GM18873 (cell line): ENCODE data around the gene SP110.
"Not testable (repeated sequence)": the region's sequence is repeated elsewhere in the genome, so short reads cannot be mapped to it uniquely, and the experiment has no call there.

Experiments used
- ATAC-seq: cut with Tn5 transposase; IDR thresholded peaks from one replicate; pipeline ENCODE4 v1.9.1; 2021; ENCODE audit warnings: mild to moderate bottlenecking, moderate library complexity, moderate number of reproducible peaks; ENCODE audit not compliant: unreplicated experiment, low FRiP score

SP110 gene

DNA sequence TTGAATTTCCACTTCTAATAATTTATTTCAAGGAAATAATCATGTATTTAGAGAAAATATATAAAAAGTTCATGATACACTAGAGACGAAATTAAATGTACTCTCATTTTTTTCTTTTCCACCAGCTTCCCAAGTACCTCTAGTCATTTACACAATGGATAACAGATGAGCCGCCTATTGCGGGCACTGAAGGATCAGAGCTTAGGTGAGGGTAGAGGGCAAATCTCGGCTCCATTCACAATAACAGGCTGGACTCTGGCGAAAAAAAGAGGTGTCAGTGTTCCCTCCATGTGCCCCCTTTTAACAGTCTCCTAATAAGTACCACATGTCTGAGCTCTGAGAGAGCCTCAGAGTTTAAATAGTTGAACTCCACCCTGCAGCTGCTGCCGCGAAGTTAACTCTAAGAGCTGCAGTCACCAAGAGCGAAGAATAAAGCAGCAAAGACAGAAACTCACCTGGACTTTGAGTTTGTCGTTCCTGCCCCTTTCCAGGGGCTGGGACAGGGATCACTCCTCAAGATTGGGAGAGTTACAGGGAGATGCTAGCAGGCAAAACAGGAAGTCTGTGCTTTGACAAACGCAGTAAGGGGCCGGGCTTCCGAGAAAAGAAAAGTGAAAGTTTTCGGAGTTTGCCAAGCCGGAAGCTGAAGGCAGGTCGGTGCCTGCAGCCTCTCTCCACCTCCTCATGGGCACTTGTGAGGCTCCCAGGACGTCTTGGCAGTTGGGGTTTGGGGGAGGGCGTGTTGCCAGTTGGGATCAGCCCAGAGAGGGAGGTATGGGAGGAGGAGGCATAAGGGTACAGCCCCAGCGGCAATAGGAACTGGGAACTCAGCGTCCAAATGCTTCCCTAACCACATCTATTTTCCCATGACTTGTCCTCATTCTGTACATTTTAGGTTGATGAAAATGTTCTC lies at the start of gene SP110:
SP110 (minus strand) TSS at position 566 of the 913 bp plus-strand sequence. CDS start 3,057 bp downstream, outside the sequence.
- peak; percentile 62 for ATAC-seq

DNA sequence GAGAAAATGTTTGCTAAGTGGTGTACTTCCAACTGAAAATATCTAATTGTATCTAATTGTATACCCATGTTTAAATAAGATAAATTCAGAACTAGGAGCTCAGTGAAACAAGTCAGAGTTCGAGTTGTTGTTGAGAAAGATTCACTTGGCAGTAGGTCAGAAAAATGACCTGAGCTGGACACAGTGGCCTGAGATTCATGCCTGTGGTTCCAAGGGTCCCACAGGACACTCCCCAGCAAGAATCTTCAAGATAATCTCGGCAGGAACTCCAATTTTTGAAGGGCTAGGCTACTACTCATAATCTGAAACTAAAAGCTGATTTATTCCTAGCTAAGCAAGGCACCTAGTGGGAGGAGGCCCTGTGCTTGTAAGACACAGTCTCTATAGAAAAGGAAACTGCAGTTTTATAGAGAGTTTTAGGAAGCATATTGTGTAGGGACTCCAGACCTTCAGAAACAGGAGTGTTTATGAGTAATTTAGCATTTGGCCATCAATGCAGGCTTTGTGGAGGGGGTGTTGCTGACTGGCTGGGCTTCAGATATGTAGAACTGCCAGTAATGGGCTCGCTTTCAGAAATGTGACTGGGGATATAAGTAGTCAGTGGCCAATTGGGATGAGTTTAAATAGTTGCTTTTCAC lies 48.9 kb upstream of the SP110 start:
- peak; percentile 43 for ATAC-seq

DNA sequence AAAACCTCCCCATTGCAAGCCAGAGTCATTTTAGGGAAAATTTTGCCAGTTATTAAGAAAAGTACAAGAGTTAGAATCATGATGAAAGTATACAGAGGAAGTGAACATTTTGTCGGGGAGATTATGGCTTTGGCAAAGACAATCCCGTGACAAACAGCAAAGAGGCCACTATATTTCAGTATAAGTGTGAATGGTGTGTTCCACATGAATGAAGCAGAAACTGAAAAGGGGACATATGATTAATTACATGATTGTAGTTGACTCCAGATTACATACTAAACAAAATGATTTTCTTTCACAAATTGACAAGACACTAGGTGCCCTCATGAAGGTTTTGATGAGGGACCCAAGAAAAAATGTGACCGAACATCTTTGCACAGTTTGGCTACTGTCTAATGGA lies 47.8 kb upstream of the SP110 start:
- ATAC-seq = no peak

DNA sequence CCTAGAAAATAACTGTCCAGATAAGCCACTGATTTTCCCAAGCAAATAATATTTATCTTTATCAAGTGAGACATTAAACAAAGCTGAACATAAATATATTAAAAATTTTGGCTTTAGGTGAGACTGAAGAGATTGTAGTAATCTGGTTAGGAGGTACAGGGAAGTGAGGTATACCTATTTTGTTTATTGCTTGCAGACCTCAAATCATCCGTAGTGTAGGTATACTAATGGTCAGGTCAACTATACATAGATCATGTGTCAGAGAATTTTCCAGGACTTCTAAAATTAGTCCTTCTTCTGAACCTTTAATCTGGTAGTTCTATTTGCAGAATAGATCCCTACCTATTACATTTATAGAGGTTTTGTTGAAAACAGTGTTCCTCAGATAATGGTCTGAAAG lies 47.3 kb upstream of the SP110 start:
- ATAC-seq = no peak

DNA sequence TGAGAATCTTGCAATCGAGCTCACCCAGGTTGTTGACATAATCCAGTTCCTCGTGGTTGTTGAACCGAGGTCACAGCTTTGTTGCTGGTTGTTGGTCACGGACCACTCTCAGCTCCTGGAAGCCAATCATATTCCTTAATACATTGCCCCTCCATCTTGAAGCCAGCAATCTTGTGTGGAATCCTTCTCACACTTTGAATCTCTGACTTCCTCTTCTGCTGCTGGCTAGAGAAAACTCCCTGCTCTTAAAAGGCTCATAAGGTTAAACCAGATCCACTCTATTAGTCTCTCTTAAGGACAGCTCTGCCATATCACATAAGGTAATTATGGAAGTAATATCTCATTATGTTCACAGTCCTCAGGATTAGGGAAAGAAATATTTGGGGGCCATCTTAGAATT lies 46.9 kb upstream of the SP110 start:
- no peak for ATAC-seq

DNA sequence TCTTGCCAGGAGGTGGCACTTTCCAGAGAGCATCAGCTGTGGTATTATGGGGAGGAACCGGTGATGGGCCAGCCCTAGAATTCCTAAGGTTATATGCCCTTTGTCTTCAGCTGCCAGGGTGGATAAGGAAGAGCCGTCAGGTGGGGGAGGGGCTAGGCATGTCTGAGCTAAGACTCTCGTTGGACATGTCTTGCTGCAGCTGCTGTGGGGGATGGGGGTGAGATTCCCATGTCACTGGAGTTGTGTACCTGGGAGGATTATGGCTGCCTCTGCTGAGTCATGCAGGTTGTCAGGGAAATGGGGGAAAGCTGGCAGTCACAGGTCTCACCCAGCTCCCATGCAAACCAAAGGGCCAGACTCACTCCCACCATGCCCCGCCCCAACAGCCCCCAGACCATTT lies 45.2 kb upstream of the SP110 start:
- not testable (repeated sequence) for ATAC-seq

DNA sequence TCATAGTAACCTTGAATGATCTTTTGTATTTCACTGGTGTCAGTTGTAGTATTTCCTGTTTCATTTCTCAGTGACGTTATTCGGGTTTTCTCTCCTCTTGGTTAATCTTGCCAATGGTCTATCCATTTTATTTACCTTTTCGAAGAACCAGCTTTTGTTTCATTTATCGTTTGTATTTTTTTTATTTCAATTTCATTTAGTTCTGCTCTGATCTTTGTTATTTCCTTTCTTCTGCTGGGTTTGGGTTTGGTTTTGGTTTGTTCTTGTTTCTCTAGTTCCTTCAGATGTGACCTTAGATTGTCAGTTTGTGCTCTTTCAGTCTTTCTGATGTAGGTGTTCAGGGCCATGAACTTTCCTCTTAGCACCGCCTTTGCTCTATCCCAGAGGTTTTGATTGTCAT lies 42.5 kb upstream of the SP110 start:
- ATAC-seq = no peak

DNA sequence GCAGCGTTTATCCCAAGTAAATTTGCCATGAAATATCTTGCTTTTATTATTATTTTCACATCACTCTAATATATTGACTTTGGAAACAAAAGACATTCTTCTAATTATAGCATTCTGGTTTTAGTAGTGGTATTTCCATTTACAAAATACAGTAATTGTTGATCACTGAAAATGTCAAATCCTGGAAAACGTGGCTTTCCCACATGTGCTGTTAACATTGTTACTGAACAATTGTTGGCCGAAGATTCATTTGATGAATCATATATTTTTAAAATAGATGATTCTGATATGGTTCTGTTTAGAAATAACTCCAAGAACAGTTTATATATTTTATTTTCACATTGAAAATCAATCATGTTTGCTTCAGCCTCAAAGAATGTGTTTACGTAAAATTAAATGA lies 38.7 kb upstream of the SP110 start:
- ATAC-seq = no peak

DNA sequence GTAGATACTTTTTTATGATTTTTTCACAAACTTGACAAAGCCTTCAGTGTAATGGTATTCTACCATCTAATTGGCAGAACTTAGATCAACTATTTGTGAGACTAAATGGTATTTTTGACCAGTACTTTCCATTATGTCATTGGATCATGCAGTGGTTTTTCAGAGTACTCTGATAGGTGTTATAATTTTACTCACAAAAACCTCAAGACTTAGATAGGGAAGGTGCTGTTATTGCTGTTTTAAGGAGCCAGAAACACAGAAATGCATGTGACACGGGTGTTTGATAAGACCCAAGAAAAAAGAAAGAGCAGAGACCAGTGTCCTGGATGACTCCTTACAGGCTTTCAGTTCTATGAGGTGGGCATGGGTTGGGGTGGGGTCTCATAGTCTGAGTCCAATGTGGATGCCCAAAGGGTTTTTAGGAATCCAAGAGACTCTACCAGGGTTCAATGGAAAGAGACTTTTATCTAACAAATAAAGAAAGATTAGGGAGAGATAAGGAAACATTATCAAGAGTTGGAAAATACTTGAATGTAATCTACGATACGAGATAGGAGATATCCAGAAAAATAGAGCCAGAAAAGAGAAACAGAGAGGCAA lies 37.0 kb upstream of the SP110 start:
- ATAC-seq = no peak

DNA sequence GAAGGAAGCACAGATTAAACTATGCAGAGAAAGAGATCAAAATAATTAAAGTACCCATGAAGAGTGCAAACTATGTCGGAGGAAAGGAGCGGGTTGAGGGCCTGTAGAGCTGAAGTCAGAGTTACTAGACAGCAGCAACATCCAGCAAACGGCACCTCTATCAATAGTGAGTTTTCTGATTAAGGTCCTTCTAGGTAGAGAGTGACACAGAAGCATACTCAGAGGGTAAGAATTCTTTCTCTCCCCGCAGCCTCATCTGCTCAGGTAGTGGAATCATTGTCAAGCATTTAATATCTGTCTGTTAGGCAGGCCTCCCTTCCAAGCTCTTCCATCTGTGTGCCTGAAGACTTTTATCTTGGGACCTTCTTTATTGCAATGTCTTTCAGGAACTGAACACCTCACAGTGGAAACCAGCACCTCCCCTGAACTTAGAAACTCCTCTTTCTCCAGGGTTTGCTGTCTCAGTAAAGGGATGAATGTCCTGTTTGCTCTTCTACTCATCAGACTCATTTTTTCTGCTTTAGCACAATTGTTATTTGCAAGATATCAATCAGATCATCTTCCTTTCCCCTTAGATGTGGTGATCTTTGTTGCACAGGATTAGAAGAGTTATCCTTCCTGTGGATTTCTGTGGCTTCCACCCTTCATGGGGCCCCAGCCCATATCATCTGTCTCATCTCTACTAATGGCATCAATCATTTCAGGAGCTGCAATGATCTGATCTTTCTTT lies 34.5 kb upstream of the SP110 start:
- no peak for ATAC-seq

DNA sequence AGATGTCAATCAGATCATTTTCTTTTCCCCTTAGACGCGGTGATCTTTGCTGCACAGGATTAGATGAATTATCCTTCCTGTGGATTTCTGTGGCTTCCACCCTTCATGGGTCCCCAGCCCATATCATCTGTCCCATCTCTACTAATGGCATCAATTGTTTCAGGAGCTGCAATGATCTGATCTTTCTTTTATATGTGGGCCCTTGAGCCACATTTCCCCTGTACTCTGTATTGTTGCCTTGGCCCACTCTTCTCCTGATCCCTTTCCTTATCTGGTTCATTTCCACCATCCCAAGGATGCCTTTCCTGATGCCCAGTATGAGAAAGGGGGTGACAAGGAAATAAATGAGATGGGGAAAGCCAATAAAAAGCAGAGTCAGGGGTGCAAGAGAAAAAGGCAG lies 30.4 kb upstream of the SP110 start:
- no peak for ATAC-seq

DNA sequence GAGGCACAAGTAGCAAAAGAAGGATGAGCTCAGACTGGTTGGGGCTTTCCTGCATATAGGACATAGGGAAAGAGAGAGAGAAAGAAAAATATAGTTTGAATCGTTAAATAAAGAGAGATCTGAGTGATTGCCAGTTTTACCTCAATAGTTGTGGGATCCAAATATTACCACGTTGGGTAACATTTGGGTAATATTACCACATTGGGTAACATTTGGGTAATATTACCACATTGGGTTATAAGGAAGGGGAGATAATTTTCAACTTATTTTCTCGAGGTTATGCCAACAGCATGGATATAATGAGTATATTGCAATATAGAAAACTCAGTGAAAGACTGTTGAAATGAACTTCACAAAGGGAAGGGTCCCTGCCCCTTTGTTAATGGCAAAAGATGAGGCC lies 26.4 kb upstream of the SP110 start:
- no peak for ATAC-seq

DNA sequence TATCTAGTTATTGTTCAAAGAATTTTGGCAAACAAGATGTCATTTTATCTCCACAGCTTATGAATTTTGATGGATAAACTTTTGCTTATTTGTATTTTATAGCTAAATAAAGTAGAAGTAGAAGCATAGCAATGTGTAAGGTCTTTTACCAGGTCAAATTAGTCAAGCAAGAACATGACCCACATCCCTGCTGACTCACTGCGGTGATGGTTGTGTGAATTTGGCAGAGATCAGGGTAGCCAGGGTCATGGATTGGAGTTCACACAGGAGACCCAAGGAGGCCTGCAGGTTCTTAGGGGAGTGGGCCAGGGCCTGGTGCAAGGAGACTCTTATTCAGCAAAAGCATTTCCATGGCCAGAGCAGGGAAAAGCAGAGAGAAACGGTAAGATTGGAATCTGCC lies 24.4 kb upstream of the SP110 start:
- no peak for ATAC-seq

DNA sequence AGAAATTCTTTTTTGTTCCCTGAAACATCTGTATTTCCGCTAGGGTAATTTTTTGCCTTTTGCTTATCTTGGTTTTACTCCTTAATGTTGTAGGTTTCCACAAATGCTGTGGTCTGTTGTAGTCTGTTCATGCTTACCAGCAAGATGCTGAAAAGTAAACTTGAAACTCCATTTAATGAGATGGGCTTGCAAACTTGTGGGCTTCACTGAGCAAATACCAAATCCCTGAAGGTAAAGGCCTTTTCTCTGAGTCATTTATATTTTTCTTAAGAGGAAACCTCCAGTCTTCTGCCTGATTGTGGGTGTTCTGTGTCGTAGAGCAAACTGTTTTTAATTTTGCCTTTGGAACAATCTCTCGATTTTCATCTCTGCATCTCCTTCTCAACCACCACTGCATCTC lies 15.1 kb upstream of the SP110 start:
- no peak for ATAC-seq

DNA sequence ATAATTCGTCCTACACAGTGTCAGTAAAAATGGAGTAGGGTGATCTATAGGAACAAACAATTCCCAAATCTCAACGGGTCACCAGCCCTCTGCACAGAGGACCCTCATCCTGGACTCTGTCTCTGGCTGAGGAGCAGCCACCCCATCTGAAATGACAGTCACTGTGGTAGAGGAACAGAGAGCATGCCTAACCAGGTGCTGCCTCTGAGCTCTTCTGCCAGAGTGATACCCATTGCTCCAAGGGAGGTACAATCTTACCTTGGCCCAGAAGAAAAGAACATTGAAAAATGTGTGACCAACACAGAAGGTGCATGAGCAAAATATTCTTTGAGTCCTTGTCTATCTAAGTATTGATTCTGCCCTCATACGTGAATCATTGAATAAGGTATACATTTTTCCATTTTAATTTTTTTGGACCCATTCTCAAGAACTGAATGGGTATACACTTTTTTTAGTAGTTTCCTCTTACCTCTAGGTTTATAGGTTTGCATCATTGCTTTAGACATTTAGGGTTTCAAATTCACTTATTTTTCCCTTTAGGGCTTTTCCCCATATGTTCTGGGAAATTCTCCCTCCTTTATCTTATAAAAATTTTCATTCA lies 14.4 kb upstream of the SP110 start:
- ATAC-seq = peak; percentile 52

DNA sequence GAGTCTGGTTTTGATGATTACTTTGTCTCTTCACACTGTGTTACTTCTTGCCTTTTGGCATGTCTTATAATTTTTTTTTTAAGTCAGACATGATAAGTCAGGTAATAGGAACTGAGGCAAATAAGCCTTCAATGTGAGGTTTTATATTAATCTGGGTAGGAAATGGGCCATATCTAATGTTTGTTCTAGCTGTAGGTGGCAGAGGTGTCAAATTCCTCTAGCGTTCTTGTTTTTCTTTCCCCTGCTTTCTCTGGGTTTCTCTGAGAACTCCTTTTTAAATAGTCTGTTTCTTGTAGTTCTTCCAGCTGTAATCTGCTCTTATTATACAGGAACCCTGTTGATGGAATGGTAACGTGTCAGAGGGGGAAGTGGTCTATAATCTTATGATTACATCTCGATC lies 11.5 kb upstream of the SP110 start:
- no peak for ATAC-seq

DNA sequence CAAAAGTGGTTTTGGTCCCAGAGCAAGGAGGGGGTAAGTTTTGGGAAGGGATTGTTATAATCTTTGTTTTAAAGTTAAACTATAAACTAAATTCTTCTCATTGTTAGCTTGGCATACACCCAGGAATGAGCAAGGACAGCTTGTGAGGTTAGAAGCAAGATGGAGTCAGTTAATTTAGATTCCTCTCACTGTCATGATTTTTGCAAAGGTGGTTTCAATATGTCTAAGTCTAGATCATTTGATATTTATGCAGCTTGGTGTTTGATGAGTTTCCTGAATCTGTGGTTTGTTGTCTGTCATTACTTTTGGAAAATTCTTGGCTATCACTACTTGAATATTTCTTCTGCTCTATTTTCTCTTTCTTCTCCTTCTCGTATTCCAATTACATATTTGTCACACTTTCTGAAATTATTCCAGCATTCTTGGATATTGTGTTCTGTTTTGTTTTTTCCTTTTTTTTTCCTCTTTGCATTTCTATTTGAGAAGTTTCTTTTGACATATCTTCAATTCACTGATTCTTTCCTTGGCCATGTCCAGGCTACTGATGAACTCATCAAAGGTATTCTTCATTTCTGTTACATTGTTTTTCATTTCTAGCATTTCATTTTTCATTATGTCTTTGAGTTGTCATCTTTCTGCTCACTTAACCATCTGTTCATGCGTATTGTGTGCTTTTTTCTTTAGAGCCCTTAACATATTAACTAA lies 10.9 kb upstream of the SP110 start:
- ATAC-seq = no peak

DNA sequence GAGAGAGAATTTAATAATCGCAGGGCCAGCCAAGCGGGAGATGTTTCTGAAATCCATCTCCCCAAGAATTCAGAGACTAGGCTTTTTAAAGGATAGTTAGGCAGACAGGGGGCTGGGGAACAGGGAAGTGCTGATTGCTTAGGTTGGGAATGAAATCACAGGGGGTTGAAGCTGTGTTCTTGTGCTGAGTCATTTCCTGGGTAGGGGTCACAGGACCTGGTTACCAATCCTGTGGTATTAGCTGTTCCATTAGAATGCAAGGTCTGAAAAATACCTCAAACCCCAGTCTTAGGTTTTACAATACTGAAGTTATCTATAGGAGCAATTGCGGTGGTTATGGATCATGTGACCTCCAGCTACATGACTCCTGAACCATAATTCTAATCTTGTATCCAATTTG lies 10.3 kb upstream of the SP110 start:
- ATAC-seq = no peak

DNA sequence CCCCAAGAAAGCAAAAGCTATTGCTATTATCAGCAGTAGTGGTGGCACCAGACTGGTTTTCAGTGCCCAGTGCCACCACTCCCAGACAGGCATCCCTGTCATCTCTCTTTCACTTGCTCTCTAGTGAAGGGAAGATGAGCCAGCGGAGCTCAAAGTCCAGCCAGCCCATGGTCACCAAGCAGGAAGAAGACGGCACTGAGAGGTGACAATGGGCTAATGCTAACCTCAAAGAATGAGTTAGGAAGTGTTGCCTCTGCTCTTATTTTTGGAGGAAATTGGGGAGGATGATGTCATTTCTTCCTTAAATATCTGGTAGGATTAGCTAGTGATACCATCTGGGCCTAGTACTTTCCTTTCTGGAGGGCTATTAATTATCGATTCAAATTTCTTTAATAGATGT lies 7.4 kb upstream of the SP110 start:
- ATAC-seq = no peak

DNA sequence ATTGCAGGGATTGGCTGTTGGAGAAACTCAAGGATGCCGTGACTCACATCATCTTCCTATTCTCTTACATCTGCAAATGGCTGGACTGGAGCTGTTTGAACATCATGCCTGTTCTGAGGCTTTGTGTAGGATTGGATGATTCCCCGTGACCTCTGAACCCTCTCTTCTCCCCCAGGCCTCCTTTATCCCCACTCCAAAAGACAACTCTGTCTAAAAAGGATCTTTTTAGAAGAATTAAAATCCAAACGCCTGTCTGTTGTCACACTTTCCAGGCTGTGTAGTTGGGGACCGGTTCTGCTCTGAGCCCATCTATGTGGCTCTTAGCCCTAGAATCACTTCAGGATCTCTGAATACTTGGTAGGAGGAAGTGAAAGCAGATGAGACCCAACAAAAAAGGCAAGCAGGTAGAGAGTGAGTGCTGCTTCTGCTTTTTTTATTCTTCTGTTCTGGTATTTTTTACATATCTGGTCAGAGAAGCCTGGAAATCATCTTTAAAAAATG lies 6.3 kb upstream of the SP110 start:
- ATAC-seq = peak; percentile 54
